PC-9 (cell line): ENCODE data around the gene PARP4. TPM values are rescaled to one million over a fixed set of nuclear protein-coding genes. Genes with fewer than 3 reads are reported as not detected.
A peak's percentile ranks its signal among the peaks of the same experiment; 100 is the strongest.
"Not testable (repeated sequence)": the region's sequence is repeated elsewhere in the genome, so short reads cannot be mapped to it uniquely, and the experiment has no call there.

Source experiments
- Bru-seq: library from RNA; stranded (reverse); fragments of 400-500 nt; gene quantifications from one replicate; lab custom pipeline; 2021; lab: Mats Ljungman, UMichigan
- BruChase-seq, 2 experiments: library from RNA; stranded (reverse); fragments of 400-500 nt; gene quantifications; one replicate each; lab custom pipeline; 2021; lab: Mats Ljungman, UMichigan
- BruUV-seq: library from RNA; stranded (reverse); fragments of 400-500 nt; replicated peaks from 2 replicates; lab custom pipeline; 2021; lab: Mats Ljungman, UMichigan
- CTCF ChIA-PET: fragments of 300-600 bp; sonication (Branson Sonifier 250); formaldehyde crosslinking; loops from one replicate; lab custom pipeline; 2022; ENCODE audit warnings: antibody characterized with exemption; lab: Charles Lee
- POLR2A ChIA-PET: fragments of 300-600 bp; sonication (Branson Sonifier 250); formaldehyde crosslinking; loops from one replicate; lab custom pipeline; 2022; ENCODE audit warnings: antibody characterized with exemption; ENCODE audit not compliant: unreplicated experiment; lab: Charles Lee
- DNase-seq, 2 experiments: peaks; one replicate each; pipeline versions ENCODE4 v3.0.0 to v3.0.0-alpha.2; 2015 to 2022; ENCODE audit warnings: mixed read lengths in 1 of 2
- H2AFZ ChIP-seq: fragments of 200-600 bp; sonication (generic); 2 replicates; pipeline ENCODE4 v1.8.1; 2017; ENCODE audit warnings: antibody characterized with exemption
- H3F3A ChIP-seq: fragments of 200-600 bp; sonication (generic); 2 replicates; pipeline ENCODE4 v1.8.1; 2017; ENCODE audit warnings: antibody characterized with exemption, mild to moderate bottlenecking, low read depth; ENCODE audit not compliant: insufficient read depth
- H3K27ac ChIP-seq: fragments of 200-600 bp; sonication (generic); 2 replicates; pipeline ENCODE4 v1.6.1; 2016; ENCODE audit warnings: mixed run types
- H3K27me3 ChIP-seq: fragments of 200-600 bp; sonication (generic); 2 replicates; pipeline ENCODE4 v1.6.1; 2016; ENCODE audit warnings: low read depth, mixed run types; ENCODE audit not compliant: insufficient read depth
- H3K36me3 ChIP-seq: fragments of 200-600 bp; sonication (generic); 2 replicates; pipeline ENCODE4 v1.6.1; 2016; ENCODE audit warnings: low read depth, mixed run types
- H3K4me1 ChIP-seq: fragments of 200-600 bp; sonication (generic); replicated peaks from 2 replicates; pipeline ENCODE4 v1.6.1; 2016; ENCODE audit warnings: mixed run types; ENCODE audit not compliant: insufficient read depth
- H3K4me2 ChIP-seq: fragments of 200-600 bp; sonication (generic); 2 replicates; pipeline ENCODE4 v1.6.1; 2017; ENCODE audit warnings: mixed run types
- H3K4me3 ChIP-seq: fragments of 200-600 bp; sonication (generic); 2 replicates; pipeline ENCODE4 v1.6.1; 2016; ENCODE audit warnings: mixed run types
- H3K79me2 ChIP-seq: fragments of 200-600 bp; sonication (generic); 2 replicates; pipeline ENCODE4 v1.6.1; 2017; ENCODE audit warnings: low read depth, mixed run types
- H3K9me2 ChIP-seq: fragments of 200-600 bp; sonication (generic); 2 replicates; pipeline ENCODE4 v1.8.1; 2017; ENCODE audit warnings: mild to moderate bottlenecking; ENCODE audit not compliant: insufficient read depth
- H3K9me3 ChIP-seq: fragments of 200-600 bp; sonication (generic); 2 replicates; pipeline ENCODE4 v1.8.1; 2016; ENCODE audit warnings: low read depth; ENCODE audit not compliant: insufficient read depth
- H4K20me1 ChIP-seq: fragments of 200-600 bp; sonication (generic); 2 replicates; pipeline ENCODE4 v1.8.1; 2017; ENCODE audit not compliant: insufficient read depth
- CTCF ChIP-seq: fragments of 200-600 bp; sonication (generic); conservative IDR thresholded peaks from 2 replicates; pipeline ENCODE4 v1.6.1; 2017; ENCODE audit warnings: mixed run types, antibody characterized with exemption, mild to moderate bottlenecking, moderate library complexity
- EZH2 ChIP-seq: fragments of 200-600 bp; sonication (generic); IDR thresholded peaks from 2 replicates; pipeline ENCODE4 v1.8.0; 2017; ENCODE audit warnings: antibody characterized with exemption, low read depth
- intact Hi-C: fragments of 100-400 bp; cut with micrococcal nuclease; formaldehyde crosslinking; loops from one replicate; pipeline ENCODE4 v1.10.0; 2022; ENCODE audit not compliant: unreplicated experiment
- long read RNA-seq: library from polyadenylated mRNA; stranded (forward); transcript quantifications from one replicate; pipeline ENCODE4 v2.0.0, GENCODE V29; 2022
- total RNA-seq: library from RNA; stranded (reverse); gene quantifications from 2 replicates; pipeline ENCODE4 v1.2.3, GENCODE V29; 2021

PARP4 gene
- total RNA-seq (54.8 and 80.6 TPM in 2 replicates), Bru-seq, nascent RNA (percentile 88 among the genes with signal in this experiment), BruChase-seq, experiment 1, labeled RNA remaining after a 2-hour chase (percentile 90 among the genes with signal in this experiment), BruChase-seq, experiment 2, labeled RNA remaining after a 6-hour chase (percentile 89 among the genes with signal in this experiment)
- long read RNA-seq, full-length matches to known transcripts = 68 of 94 reads
- long read RNA-seq, partial matches to known transcripts = 15 of 94 reads
- long read RNA-seq, other reads (novel, unspliced or antisense) = 11 of 94 reads

GRCh38 chr13:24512197-24512907 lies at the start of gene PARP4:
Gene PARP4 (minus strand): TSS chr13:24512778. CDS start chr13:24503776, 9,002 bp downstream.
- H3K4me2 ChIP-seq = peak within 1 kb of the TSS; percentile 89
- no peaks in the 10 kb centered on the region for H3K27me3 ChIP-seq
- peak; percentile 77 to 97 for DNase-seq
- CTCF ChIA-PET = no interaction called here
- POLR2A ChIA-PET = interaction anchor here (0.6 to 0.8 kb wide), 2 partner anchors 12 to 206 kb away, joined by 5 to 7 read pairs; no protein-coding TSS in a partner anchor
- no peaks in the 10 kb centered on the region for H3K9me2 ChIP-seq
- no TSS peak for BruUV-seq
- peak within 1 kb of the TSS; percentile 99 for H3K27ac ChIP-seq
- H2AFZ ChIP-seq = peak within 1 kb of the TSS; percentile 61; the same call in 1 of the 2 replicates
- H4K20me1 ChIP-seq = 0 out of 2 replicates have a peak, but pooled peaks cover 3% of the 10 kb centered on the region
- peaks cover 51% of the 10 kb centered on the region for H3K79me2 ChIP-seq
- H3K36me3 ChIP-seq = peaks cover 23% of the 10 kb centered on the region
- no peak for TF ChIP-seq EZH2
- TF ChIP-seq CTCF = no peak
- peaks cover 40% of the 10 kb centered on the region for H3K4me1 ChIP-seq
- H3K9me3 ChIP-seq = peaks cover 9% of the 10 kb centered on the region
- H3K4me3 ChIP-seq = peak within 1 kb of the TSS; percentile 77
- intact Hi-C loops = loop anchor here (1.0 to 2.0 kb wide), 3 partner anchors 10 to 159 kb away; no protein-coding TSS in a partner anchor
- peaks cover 31% of the 10 kb centered on the region for H3F3A ChIP-seq

- not testable (repeated sequence) for H3K4me3 ChIP-seq
- POLR2A ChIA-PET = interaction anchor here (0.6 kb wide), 1 partner anchor 383 kb away, joined by 4 read pairs; no protein-coding TSS in a partner anchor
Measured at GRCh38 chr13:24560579-24561187, 48.1 kb upstream of the PARP4 start.

GRCh38 chr13:24559431-24560218 lies 47.0 kb upstream of the PARP4 start:
- intact Hi-C loops = loop anchor here (10.0 kb wide), 1 partner anchor 255 kb away; the partner anchor contains the start of gene C1QTNF9
- BruUV-seq = not testable (repeated sequence)

More at GRCh38 chr13:24560579-24561187, 48.1 kb upstream of the PARP4 start:
- intact Hi-C loops = loop anchor here (10.0 kb wide), 1 partner anchor 256 kb away; the partner anchor contains the start of gene C1QTNF9
- H2AFZ ChIP-seq, H3K4me1 ChIP-seq, H3F3A ChIP-seq, DNase-seq, H4K20me1 ChIP-seq, CTCF ChIA-PET, H3K36me3 ChIP-seq, BruUV-seq, H3K9me3 ChIP-seq, H3K27ac ChIP-seq, H3K27me3 ChIP-seq, H3K4me2 ChIP-seq, H3K79me2 ChIP-seq, H3K9me2 ChIP-seq: not testable (repeated sequence)

More at GRCh38 chr13:24559431-24560218, 47.0 kb upstream of the PARP4 start:
- H3K9me3 ChIP-seq, H3K4me2 ChIP-seq, DNase-seq, H3F3A ChIP-seq, H3K79me2 ChIP-seq, H3K27me3 ChIP-seq, H3K27ac ChIP-seq, H3K4me1 ChIP-seq, H4K20me1 ChIP-seq, H3K9me2 ChIP-seq, H3K36me3 ChIP-seq, H3K4me3 ChIP-seq, H2AFZ ChIP-seq, CTCF ChIA-PET: not testable (repeated sequence)
- POLR2A ChIA-PET = interaction anchor here (0.6 kb wide), 1 partner anchor 384 kb away, joined by 4 read pairs; no protein-coding TSS in a partner anchor
